K562 (cell line): ENCODE measurements around the gene TRIM2. TPM values are rescaled to one million over a fixed set of nuclear protein-coding genes. Genes with fewer than 3 reads are reported as not detected.

Experiments
- ARHGAP35 ChIP-seq: fragments of 450-650 bp; IDR thresholded peaks from 2 replicates; pipeline ENCODE4 v1.6.1; 2018; ENCODE audit not compliant: partially characterized antibody
- BMI1 ChIP-seq: fragments of 150-350 bp; IDR thresholded peaks from 2 replicates; pipeline ENCODE4 v1.6.1; 2014; ENCODE audit warnings: low read length
- PRPF4 ChIP-seq: fragments of 200-400 bp; formaldehyde crosslinking; IDR thresholded peaks from one replicate; pipeline ENCODE4 v1.6.1; 2017; ENCODE audit warnings: low read length, low read depth, mild to moderate bottlenecking; ENCODE audit not compliant: insufficient read depth, poor library complexity, severe bottlenecking
- SMARCC2 ChIP-seq: fragments of 450-650 bp; IDR thresholded peaks from 2 replicates; pipeline ENCODE4 v1.6.1; 2017; ENCODE audit warnings: antibody characterized with exemption, moderate library complexity, mild to moderate bottlenecking, low read depth
- SRSF9 ChIP-seq: fragments of 200-400 bp; formaldehyde crosslinking; IDR thresholded peaks from 2 replicates; pipeline ENCODE4 v1.6.1; 2017; ENCODE audit warnings: low read depth, low read length, borderline replicate concordance
- TBP ChIP-seq: optimal IDR thresholded peaks from 2 replicates; pipeline ENCODE3; 2011; ENCODE audit warnings: low read depth, low read length, improper control_type of control experiment
- ZBTB17 ChIP-seq: fragments of 450-650 bp; formaldehyde crosslinking; IDR thresholded peaks from 2 replicates; pipeline ENCODE4 v1.4.0; 2020; ENCODE audit warnings: mild to moderate bottlenecking
- ZNF57 ChIP-seq: fragments of 450-650 bp; formaldehyde crosslinking; IDR thresholded peaks from 2 replicates; pipeline ENCODE4 v1.4.0; 2020; ENCODE audit warnings: mild to moderate bottlenecking, moderate library complexity
- ZNF764 ChIP-seq: fragments of 250-450 bp; sonication (Bioruptor Pico); IDR thresholded peaks from 2 replicates; pipeline ENCODE4 v1.4.0; 2020; ENCODE audit warnings: low read depth, mild to moderate bottlenecking, moderate library complexity
- polyA plus RNA-seq, 8 experiments: library from polyadenylated mRNA; depleted of rRNA in 4 of 8; stranded (reverse) in 5 of 8; unstranded in 3 of 8; fragments of >200 nt; fragmentation: Nextera tagmentation in 2 of 8; fragmentation: Illumina TruSeq in 1 of 8; extraction: Ambion mirVana in 2 of 8; extraction: Trizol in 1 of 8; gene quantifications; 2 replicates each; pipeline versions ENCODE4 v1.2.1 to v1.2.3, GENCODE V29; 2011 to 2014; ENCODE audit warnings: inconsistent platforms in 1 of 8, missing spikeins in 1 of 8
- total RNA-seq, 7 experiments: library from RNA; depleted of rRNA in 6 of 7; stranded (reverse); fragments of >200 nt in 6 of 7; fragmentation: Illumina TruSeq in 2 of 7; extraction: Trizol in 2 of 7; gene quantifications; 2 replicates each; pipeline versions ENCODE4 v1.2.1 to v1.2.3, GENCODE V29; 2011 to 2021; ENCODE audit warnings: low replicate concordance in 1 of 7
- TF ChIP-seq, protein P1 (sequence below), 2 experiments: fragments of 450-650 bp in 1 of 2; sonication (generic) in 1 of 2; formaldehyde crosslinking; conservative IDR thresholded peaks; 2 replicates each; pipeline versions ENCODE4 v1.4.0 to v1.8.1; 2020 to 2022; ENCODE audit warnings: mild to moderate bottlenecking in 1 of 2, missing genetic modification reagents in 1 of 2
- TF ChIP-seq, protein P2 (sequence below): sonication (generic); formaldehyde crosslinking; IDR thresholded peaks from 2 replicates; pipeline ENCODE4 v1.8.0; 2022; ENCODE audit warnings: mild to moderate bottlenecking, missing genetic modification reagents
- TF ChIP-seq, protein P3 (sequence below), 3 experiments: fragments of 200-800 bp in 1 of 3; sonication (Bioruptor generic) in 1 of 3; sonication (generic) in 1 of 3; formaldehyde crosslinking in 1 of 3; IDR thresholded peaks; 2 replicates each; pipeline versions ENCODE4 v1.6.1 to v1.8.0; 2016 to 2022; ENCODE audit warnings: mild to moderate bottlenecking in 2 of 3, missing compliant biosample characterization in 2 of 3, missing genetic modification characterization in 2 of 3, missing genetic modification reagents in 1 of 3
- TF ChIP-seq, protein P4 (sequence below): fragments of 450-650 bp; IDR thresholded peaks from 2 replicates; pipeline ENCODE4 v1.6.1; 2016; ENCODE audit warnings: mild to moderate bottlenecking
- TF ChIP-seq, protein P5 (sequence below): fragments of 250-450 bp; sonication (Bioruptor Pico); IDR thresholded peaks from 2 replicates; pipeline ENCODE4 v1.4.0; 2020; ENCODE audit warnings: borderline replicate concordance

The TRIM2 gene
- total and polyA plus RNA-seq, 9 of the 15 experiments (the other 6 are each of a cell fraction or from before 2014, with no cell fraction given) = 0.01 to 0.41 (median 0.13) TPM; not detected in 1

DNA sequence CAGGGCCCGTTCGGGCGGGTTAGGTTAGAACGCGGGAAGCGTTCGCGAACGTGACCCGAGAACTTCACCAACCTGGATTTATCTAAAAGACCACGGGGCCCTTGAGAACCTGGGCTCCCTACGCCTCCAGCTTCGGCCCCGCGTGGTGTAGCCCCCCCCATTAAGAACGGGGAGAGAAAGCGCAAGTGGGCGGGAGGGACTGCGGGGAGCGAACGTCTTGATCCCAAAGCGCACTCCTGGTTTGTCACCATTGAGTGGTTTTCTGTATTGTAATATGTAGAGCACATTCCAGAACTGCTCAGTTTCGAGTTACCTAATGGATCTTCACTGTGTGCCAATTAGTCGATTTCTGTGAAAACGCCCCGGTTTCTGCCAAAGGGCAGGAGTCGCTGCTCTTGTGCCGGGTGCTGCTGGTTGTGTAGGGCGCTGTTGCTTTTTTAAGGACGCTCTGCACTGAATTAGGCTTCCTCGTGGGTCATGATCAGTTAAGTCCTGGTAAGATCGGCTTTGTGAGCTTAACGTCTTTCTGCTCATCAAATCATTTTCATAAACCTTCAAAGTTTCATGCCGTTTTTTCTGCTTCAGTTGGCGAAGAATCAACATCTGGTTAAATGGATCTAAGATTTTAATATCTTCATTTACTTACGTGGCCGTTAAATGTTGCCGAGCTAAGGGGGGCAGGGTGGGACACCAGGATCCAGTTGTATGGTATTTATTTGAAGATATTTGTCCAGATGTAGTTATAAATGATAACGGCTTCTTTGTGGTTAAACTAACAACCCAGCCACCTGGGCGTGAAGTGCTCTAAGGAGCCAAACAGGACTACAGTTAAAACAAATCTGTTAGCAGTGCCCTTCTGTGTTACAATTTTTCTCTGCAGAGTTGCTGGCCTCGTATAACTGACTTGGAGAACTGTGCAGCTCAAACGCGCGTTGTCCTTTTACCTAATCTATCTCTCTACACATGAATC lies 141.1 kb downstream of the TRIM2 start (continued):
- TF ChIP-seq SMARCC2 (no peak), TBP (peak; percentile 13), ZNF764 (CRISPR knock-in tag) (no peak), ZNF57 (CRISPR knock-in tag) (no peak), ZBTB17 (CRISPR knock-in tag) (no peak), ARHGAP35 (no peak), SRSF9 (no peak), PRPF4 (no peak), BMI1 (no peak)
- TF ChIP-seq, protein P1, sequence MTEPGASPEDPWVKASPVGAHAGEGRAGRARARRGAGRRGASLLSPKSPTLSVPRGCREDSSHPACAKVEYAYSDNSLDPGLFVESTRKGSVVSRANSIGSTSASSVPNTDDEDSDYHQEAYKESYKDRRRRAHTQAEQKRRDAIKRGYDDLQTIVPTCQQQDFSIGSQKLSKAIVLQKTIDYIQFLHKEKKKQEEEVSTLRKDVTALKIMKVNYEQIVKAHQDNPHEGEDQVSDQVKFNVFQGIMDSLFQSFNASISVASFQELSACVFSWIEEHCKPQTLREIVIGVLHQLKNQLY (CRISPR knock-in tag; conservative IDR thresholded peaks at IDR 0.05) = no peak
- TF ChIP-seq, protein P2, sequence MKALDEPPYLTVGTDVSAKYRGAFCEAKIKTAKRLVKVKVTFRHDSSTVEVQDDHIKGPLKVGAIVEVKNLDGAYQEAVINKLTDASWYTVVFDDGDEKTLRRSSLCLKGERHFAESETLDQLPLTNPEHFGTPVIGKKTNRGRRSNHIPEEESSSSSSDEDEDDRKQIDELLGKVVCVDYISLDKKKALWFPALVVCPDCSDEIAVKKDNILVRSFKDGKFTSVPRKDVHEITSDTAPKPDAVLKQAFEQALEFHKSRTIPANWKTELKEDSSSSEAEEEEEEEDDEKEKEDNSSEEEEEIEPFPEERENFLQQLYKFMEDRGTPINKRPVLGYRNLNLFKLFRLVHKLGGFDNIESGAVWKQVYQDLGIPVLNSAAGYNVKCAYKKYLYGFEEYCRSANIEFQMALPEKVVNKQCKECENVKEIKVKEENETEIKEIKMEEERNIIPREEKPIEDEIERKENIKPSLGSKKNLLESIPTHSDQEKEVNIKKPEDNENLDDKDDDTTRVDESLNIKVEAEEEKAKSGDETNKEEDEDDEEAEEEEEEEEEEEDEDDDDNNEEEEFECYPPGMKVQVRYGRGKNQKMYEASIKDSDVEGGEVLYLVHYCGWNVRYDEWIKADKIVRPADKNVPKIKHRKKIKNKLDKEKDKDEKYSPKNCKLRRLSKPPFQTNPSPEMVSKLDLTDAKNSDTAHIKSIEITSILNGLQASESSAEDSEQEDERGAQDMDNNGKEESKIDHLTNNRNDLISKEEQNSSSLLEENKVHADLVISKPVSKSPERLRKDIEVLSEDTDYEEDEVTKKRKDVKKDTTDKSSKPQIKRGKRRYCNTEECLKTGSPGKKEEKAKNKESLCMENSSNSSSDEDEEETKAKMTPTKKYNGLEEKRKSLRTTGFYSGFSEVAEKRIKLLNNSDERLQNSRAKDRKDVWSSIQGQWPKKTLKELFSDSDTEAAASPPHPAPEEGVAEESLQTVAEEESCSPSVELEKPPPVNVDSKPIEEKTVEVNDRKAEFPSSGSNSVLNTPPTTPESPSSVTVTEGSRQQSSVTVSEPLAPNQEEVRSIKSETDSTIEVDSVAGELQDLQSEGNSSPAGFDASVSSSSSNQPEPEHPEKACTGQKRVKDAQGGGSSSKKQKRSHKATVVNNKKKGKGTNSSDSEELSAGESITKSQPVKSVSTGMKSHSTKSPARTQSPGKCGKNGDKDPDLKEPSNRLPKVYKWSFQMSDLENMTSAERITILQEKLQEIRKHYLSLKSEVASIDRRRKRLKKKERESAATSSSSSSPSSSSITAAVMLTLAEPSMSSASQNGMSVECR (CRISPR knock-in tag) = no peak; the same call in none of the 2 replicates
- TF ChIP-seq, protein P3, sequence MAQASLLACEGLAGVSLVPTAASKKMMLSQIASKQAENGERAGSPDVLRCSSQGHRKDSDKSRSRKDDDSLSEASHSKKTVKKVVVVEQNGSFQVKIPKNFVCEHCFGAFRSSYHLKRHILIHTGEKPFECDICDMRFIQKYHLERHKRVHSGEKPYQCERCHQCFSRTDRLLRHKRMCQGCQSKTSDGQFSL (CRISPR knock-in tag; IDR thresholded peaks at IDR 0.05) = peak; percentile 63
- TF ChIP-seq, protein P3 (tag; IDR thresholded peaks at IDR 0.05) = peak in 1 of 2 experiments; percentile 49; a peak in 1 of 4 replicates
- TF ChIP-seq, protein P4, sequence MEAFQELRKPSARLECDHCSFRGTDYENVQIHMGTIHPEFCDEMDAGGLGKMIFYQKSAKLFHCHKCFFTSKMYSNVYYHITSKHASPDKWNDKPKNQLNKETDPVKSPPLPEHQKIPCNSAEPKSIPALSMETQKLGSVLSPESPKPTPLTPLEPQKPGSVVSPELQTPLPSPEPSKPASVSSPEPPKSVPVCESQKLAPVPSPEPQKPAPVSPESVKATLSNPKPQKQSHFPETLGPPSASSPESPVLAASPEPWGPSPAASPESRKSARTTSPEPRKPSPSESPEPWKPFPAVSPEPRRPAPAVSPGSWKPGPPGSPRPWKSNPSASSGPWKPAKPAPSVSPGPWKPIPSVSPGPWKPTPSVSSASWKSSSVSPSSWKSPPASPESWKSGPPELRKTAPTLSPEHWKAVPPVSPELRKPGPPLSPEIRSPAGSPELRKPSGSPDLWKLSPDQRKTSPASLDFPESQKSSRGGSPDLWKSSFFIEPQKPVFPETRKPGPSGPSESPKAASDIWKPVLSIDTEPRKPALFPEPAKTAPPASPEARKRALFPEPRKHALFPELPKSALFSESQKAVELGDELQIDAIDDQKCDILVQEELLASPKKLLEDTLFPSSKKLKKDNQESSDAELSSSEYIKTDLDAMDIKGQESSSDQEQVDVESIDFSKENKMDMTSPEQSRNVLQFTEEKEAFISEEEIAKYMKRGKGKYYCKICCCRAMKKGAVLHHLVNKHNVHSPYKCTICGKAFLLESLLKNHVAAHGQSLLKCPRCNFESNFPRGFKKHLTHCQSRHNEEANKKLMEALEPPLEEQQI = no peak
- TF ChIP-seq, protein P5, sequence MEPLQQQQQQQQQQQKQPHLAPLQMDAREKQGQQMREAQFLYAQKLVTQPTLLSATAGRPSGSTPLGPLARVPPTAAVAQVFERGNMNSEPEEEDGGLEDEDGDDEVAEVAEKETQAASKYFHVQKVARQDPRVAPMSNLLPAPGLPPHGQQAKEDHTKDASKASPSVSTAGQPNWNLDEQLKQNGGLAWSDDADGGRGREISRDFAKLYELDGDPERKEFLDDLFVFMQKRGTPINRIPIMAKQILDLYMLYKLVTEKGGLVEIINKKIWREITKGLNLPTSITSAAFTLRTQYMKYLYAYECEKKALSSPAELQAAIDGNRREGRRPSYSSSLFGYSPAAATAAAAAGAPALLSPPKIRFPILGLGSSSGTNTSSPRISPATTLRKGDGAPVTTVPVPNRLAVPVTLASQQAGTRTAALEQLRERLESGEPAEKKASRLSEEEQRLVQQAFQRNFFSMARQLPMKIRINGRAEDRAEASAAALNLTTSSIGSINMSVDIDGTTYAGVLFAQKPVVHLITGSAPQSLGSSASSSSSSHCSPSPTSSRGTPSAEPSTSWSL (CRISPR knock-in tag) = no peak
